ELR (cell line): ENCODE measurements around the gene ZRANB1.
A peak's percentile ranks its signal among the peaks of the same experiment; 100 is the strongest.

Source experiments
- DNase-seq: peaks from one replicate; pipeline ENCODE4 v3.0.0-alpha.2; 2015; ENCODE audit warnings: low read depth

ZRANB1 gene

GRCh38 chr10:125018576-125019143 lies 76.7 kb downstream of the ZRANB1 start:
- no peak for DNase-seq

- no peak for DNase-seq
Measured at GRCh38 chr10:125020386-125020785, 78.5 kb downstream of the ZRANB1 start.

- no peak for DNase-seq
Measured at GRCh38 chr10:125020871-125021270, 78.9 kb downstream of the ZRANB1 start.

GRCh38 chr10:125021686-125022344 lies 79.9 kb downstream of the ZRANB1 start:
- no peak for DNase-seq

GRCh38 chr10:125022671-125023070 lies 80.7 kb downstream of the ZRANB1 start:
- DNase-seq: no peak

GRCh38 chr10:125023255-125023654 lies 81.3 kb downstream of the ZRANB1 start:
- DNase-seq: no peak

- no peak for DNase-seq
Measured at GRCh38 chr10:125023862-125024496, 82.1 kb downstream of the ZRANB1 start.

GRCh38 chr10:125024497-125025234 lies 82.7 kb downstream of the ZRANB1 start:
- no peak for DNase-seq

- no peak for DNase-seq
Measured at GRCh38 chr10:125025341-125025740, 83.4 kb downstream of the ZRANB1 start.

- DNase-seq: no peak
Measured at GRCh38 chr10:125026036-125026931, 84.4 kb downstream of the ZRANB1 start.

- no peak for DNase-seq
Measured at GRCh38 chr10:125026974-125027735, 85.2 kb downstream of the ZRANB1 start.

- peak; percentile 74 for DNase-seq
Measured at GRCh38 chr10:125027871-125028869, 86.2 kb downstream of the ZRANB1 start.

GRCh38 chr10:125029584-125030242 lies 87.8 kb downstream of the ZRANB1 start:
- peak; percentile 65 for DNase-seq

- DNase-seq: no peak
Measured at GRCh38 chr10:125030567-125031197, 88.8 kb downstream of the ZRANB1 start.

GRCh38 chr10:125032474-125033020 lies 90.6 kb downstream of the ZRANB1 start:
- no peak for DNase-seq

- no peak for DNase-seq
Measured at GRCh38 chr10:125033146-125033924, 91.4 kb downstream of the ZRANB1 start.

- no peak for DNase-seq
Measured at GRCh38 chr10:125034675-125035074, 92.8 kb downstream of the ZRANB1 start.

- DNase-seq: peak; percentile 93
Measured at GRCh38 chr10:125035136-125035535, 93.2 kb downstream of the ZRANB1 start.
